Measurements from ENCODE around the gene COPS8. TPM values are rescaled to one million over a fixed set of nuclear protein-coding genes. Genes with fewer than 3 reads are reported as not detected.

COPS8 gene
- total RNA-seq, 1 donor from 2014 or later: 97.1 TPM

- Mint-ChIP-seq H3K36me3 (ENCODE audit: low read depth, unreplicated experiment) (no peaks in the 10 kb centered on the region), H3K27me3 (ENCODE audit: unreplicated experiment) (peaks cover 2% of the 10 kb centered on the region), H3K27ac (ENCODE audit: unreplicated experiment) (no peak overlapping the region), H3K4me3 (ENCODE audit: unreplicated experiment) (no peak overlapping the region), H3K4me1 (ENCODE audit: unreplicated experiment) (no peaks in the 10 kb centered on the region), H3K9me3 (ENCODE audit: unreplicated experiment) (no peaks in the 10 kb centered on the region)
- no peak for DNase-seq (ENCODE audit: low spot score)
- TF ChIP-seq CTCF (IDR thresholded peaks at IDR 0.05; ENCODE audit: unreplicated experiment): no peak
Observed at GRCh38 chr2:237118561-237119155, 33.0 kb downstream of the COPS8 start.

- H3K27me3 Mint-ChIP-seq (ENCODE audit: unreplicated experiment): peaks cover 4% of the 10 kb centered on the region
- H3K4me1 Mint-ChIP-seq (ENCODE audit: unreplicated experiment): no peaks in the 10 kb centered on the region
- H3K36me3 Mint-ChIP-seq (ENCODE audit: low read depth, unreplicated experiment): no peaks in the 10 kb centered on the region
- no peak overlapping the region for H3K27ac Mint-ChIP-seq (ENCODE audit: unreplicated experiment)
- TF ChIP-seq CTCF (IDR thresholded peaks at IDR 0.05; ENCODE audit: unreplicated experiment): no peak
- no peak for DNase-seq (ENCODE audit: low spot score)
- no peak overlapping the region for H3K4me3 Mint-ChIP-seq (ENCODE audit: unreplicated experiment)
- H3K9me3 Mint-ChIP-seq (ENCODE audit: unreplicated experiment): no peaks in the 10 kb centered on the region
Observed at GRCh38 chr2:237120916-237121315, 35.2 kb downstream of the COPS8 start.

GRCh38 chr2:237121321-237121720 is 35.6 kb downstream of the COPS8 start:
- DNase-seq (ENCODE audit: low spot score): no peak
- Mint-ChIP-seq H3K4me3 (ENCODE audit: unreplicated experiment) (no peak overlapping the region), H3K9me3 (ENCODE audit: unreplicated experiment) (no peaks in the 10 kb centered on the region), H3K4me1 (ENCODE audit: unreplicated experiment) (no peaks in the 10 kb centered on the region), H3K27ac (ENCODE audit: unreplicated experiment) (no peak overlapping the region), H3K36me3 (ENCODE audit: low read depth, unreplicated experiment) (no peaks in the 10 kb centered on the region), H3K27me3 (ENCODE audit: unreplicated experiment) (peaks cover 4% of the 10 kb centered on the region)
- TF ChIP-seq CTCF (IDR thresholded peaks at IDR 0.05; ENCODE audit: unreplicated experiment): no peak

GRCh38 chr2:237122214-237122666 is 36.6 kb downstream of the COPS8 start:
- Mint-ChIP-seq H3K36me3 (ENCODE audit: low read depth, unreplicated experiment) (no peaks in the 10 kb centered on the region), H3K4me1 (ENCODE audit: unreplicated experiment) (no peaks in the 10 kb centered on the region), H3K27ac (ENCODE audit: unreplicated experiment) (no peak overlapping the region), H3K9me3 (ENCODE audit: unreplicated experiment) (no peaks in the 10 kb centered on the region), H3K4me3 (ENCODE audit: unreplicated experiment) (no peak overlapping the region), H3K27me3 (ENCODE audit: unreplicated experiment) (peaks cover 2% of the 10 kb centered on the region)
- peak; percentile 78 for DNase-seq (ENCODE audit: low spot score)
- peak; percentile 51 for TF ChIP-seq CTCF (IDR thresholded peaks at IDR 0.05; ENCODE audit: unreplicated experiment)

GRCh38 chr2:237124820-237125219 is 39.1 kb downstream of the COPS8 start:
- H3K36me3 Mint-ChIP-seq (ENCODE audit: low read depth, unreplicated experiment): no peaks in the 10 kb centered on the region
- DNase-seq (ENCODE audit: low spot score): no peak
- H3K4me1 Mint-ChIP-seq (ENCODE audit: unreplicated experiment): no peaks in the 10 kb centered on the region
- no peaks in the 10 kb centered on the region for H3K9me3 Mint-ChIP-seq (ENCODE audit: unreplicated experiment)
- TF ChIP-seq CTCF (IDR thresholded peaks at IDR 0.05; ENCODE audit: unreplicated experiment): no peak
- H3K4me3 Mint-ChIP-seq (ENCODE audit: unreplicated experiment): no peak overlapping the region
- H3K27me3 Mint-ChIP-seq (ENCODE audit: unreplicated experiment): peaks cover 2% of the 10 kb centered on the region
- H3K27ac Mint-ChIP-seq (ENCODE audit: unreplicated experiment): no peak overlapping the region

Measured in endothelial cell (in vitro differentiated cells).